ENCODE data around the gene RSL1D1.
A peak's percentile ranks its signal among the peaks of the same experiment; 100 is the strongest.

Gene RSL1D1

DNA sequence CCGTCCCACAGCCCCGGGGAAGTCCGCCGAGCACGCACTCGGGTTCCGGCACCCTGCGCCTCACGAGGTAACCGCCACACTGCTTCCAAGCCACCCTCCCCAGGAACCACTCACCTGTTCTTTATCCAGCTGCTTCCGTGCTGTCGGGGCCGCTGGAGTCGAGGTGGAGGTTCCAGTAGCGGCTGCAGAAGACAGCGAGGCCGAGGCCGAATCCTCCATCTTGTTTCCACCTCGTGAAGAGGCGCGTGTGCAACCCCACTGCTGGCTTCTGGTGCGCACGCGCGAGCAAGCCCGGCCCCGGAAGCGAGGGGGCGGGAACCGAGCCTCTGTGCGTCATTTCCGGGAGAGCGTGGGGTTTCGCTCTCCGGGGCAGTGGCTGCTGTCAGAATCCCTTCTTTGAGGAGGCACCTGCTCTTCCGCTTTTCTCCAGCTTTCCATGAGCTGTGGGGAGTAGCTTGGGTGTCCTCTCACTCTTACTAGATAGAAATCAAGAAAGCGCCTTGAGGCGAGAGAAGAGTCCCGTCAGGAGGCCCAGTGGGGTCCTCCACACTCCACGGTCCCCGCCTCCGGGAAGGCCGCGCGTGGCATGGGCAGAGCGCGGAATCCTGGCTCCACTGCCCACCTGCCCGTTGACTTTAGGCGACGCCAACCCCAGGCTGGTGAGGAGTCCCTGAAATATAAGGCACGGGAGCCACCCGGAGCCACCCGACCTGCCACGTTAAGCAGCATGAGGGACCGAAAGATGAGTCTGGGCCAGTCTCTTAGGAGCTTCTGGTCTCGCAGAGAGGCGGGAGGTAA, at the start of gene RSL1D1:
RSL1D1 (minus strand) TSS at position 249 of the 798 bp plus-strand sequence; CDS start at position 219, 30 bp downstream.
- DNase-seq (ENCODE audit: low spot score) = peak; percentile 99

DNA sequence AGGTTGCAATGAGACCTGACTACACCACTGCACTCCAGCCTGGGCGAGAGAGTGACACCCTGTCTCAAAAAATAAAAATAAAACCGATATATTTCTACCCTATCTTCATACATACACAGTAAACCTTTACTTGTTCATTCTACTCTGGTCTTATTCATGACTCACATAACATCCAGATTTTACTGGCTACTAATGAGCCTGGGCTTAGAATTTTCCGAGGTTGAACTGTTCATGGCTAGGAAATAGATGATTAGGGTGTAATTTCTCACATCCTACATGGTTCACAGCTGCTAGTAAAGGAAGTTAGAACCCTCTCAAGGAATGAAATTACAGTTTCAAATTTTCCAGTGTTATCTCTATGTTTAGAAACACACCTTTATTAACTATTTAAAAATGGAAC, 49.7 kb upstream of the RSL1D1 start:
- DNase-seq (ENCODE audit: low spot score) = peak; percentile 22

GRCh38 chr16:11896486-11897176, 45.3 kb upstream of the RSL1D1 start:
- DNase-seq (ENCODE audit: low spot score) = peak; percentile 63

DNA sequence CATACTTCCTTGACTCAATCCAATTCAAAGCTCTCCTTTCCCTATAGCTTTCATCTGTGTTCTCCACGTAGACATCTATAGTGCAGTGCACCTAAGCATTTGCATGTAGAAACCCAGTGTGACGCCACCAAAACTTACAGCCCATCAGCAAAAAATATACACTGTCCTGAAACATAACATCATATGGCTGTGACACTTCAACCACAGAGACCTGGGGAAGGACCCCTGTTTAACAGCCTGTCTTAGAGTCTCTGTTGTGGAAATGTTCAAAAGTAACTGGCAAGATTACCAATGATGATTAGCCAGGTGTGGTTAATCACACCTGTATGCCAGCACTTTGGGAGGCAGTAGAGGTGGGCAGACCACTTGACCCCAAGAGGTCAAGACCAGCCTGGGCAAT, 42.2 kb upstream of the RSL1D1 start:
- no peak for DNase-seq (ENCODE audit: low spot score)

- DNase-seq (ENCODE audit: low spot score) = no peak
These were observed 41.4 kb upstream of the RSL1D1 start for GRCh38 chr16:11892761-11893160.

DNA sequence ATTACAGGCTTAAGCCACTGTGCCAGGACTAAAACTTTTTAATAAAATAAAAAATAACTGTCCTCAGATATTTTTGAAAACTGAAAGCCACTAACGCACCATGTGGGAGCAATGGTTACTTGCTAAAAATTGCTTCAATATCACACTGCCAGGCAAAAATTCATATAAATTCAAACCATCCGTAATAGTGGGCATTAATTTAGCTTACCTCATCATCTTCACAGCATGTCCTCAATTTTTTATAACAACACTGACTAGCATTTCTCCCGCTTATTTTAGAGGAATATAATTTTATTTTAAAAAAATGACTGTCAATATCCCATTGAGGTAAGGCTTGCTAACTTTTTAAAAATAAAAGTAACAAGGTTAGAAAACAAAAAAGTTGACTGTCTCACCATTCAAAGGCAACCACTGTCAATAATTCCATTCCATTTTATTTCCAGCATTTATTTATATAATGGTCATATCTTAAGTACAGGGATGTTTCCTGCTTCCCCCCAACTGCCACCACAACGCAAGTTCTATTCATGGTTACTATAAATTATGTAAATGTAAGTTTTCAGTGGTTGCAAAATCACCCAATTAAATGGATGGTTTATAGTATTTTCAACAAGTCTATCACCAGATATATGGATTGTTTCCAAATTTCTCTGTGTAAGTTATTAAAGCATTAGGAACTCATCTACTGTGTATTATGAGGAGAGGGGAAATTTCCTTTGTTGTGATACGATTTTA, 39.1 kb upstream of the RSL1D1 start:
- no peak for DNase-seq (ENCODE audit: low spot score)

GRCh38 chr16:11886881-11887280, 35.5 kb upstream of the RSL1D1 start:
- DNase-seq (ENCODE audit: low spot score) = no peak

DNA sequence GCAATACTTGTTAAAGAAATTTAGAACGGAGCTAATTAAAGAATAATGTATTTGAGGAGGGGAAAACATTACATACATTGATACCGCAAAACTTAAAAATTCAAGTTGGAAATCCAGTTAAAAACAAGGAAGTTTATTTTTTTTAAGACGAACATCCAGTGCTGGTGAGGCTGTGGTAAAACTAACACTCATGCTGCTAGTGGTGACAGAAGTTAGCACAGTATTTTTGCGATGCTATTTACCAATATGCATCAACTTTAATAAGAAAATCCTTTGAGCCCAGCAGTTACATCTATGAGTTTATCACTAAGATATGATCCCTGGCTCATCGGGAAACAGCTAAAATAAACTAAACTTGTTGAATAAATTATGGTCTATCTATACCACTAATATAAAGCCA, 32.7 kb upstream of the RSL1D1 start:
- DNase-seq (ENCODE audit: low spot score) = no peak

DNA sequence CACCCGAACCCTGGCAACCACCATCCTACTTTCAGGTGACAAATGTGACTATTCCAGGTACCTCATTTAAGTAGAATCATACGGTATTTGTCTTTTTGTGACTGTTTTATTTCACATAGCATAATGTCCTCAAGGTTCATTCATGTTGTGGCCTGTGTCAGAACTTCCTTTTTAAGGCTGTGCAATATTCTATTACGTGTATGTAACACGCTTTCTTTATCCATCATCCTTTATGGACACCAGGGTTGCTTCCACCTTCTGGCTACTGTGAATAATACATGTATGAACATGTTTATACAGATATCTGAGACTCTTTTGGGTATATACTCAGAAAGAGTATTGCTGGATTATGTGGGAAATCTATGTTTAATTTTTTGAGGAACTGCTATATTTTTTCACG, 28.7 kb upstream of the RSL1D1 start:
- DNase-seq (ENCODE audit: low spot score) = no peak

- peak; percentile 16 for DNase-seq (ENCODE audit: low spot score)
These were observed 26.0 kb upstream of the RSL1D1 start for GRCh38 chr16:11877374-11877773.

DNA sequence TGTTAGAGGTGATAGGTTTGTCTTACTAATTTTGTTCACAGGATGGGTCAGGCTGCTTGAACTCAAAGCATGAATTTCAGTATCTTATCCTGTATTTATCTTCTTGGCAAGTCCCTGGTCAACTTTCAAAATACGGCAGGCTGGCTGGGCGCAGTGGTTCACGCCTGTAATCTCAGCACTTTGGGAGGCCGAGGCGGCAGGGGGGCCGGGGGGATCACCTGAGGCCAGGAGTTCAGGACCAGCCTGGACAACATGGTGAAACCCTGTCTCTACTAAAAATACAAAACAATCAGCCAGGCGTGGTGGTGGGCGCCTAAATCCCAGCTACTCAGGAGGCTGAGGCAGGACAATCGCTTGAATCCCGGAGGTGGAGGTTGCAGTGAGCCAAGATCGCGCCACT, 25.0 kb upstream of the RSL1D1 start:
- DNase-seq (ENCODE audit: low spot score) = no peak

DNA sequence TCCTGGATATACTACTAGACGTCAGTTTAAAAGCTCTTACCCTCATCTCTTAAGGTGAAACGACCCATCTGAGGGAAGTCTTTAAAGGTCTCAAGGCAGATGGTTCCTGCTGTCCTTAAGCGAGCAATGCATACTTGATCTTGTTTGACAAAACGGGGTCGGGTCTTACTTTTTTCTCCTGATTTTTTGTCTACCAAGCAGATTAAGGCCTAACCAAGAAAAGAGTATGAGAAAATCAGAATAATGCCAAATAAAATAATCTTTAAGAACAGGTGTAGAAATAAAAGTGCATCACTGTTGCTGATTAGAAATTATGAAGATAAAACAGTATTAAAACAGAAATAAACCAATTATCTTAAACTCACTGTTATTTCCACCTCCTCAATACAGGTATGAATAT, 24.4 kb upstream of the RSL1D1 start:
- DNase-seq (ENCODE audit: low spot score) = no peak

DNA sequence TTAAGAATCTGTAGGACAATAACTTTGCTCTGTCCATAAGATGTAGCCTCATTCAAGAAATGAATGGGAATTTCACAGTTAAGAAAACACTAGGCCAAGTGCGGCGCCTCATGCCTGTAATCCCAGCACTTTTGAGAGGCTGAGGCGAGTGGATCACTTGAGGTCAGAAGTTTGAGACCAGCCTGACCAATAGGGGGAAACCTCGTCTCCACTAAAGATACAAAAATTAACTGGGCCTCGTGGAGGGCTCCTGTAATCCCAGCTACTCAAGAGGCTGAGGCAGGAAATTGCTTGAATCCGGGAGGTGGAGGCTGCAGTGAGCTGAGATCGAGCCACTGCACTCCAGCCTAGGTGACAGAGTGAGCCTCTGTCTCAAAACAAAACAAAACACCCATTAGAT, 19.9 kb upstream of the RSL1D1 start:
- no peak for DNase-seq (ENCODE audit: low spot score)

DNA sequence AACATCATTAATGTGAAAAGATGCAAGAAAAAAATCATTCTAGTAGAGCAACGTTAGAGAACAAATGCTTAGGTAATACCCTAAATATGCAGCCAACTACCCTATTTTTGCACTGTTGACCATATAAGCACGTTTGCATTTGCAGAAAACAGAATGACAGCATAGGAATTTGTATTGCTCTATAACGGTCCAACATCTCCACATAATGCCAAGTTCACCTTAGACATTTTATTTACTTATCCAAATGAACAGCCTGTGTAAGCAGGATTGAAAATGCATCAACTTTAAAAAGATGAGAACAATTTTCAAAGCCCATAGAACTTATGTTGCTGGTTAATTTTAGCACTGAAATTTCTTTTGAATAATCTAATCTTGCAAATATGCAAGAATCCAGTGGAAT, 19.1 kb upstream of the RSL1D1 start:
- DNase-seq (ENCODE audit: low spot score) = no peak

DNA sequence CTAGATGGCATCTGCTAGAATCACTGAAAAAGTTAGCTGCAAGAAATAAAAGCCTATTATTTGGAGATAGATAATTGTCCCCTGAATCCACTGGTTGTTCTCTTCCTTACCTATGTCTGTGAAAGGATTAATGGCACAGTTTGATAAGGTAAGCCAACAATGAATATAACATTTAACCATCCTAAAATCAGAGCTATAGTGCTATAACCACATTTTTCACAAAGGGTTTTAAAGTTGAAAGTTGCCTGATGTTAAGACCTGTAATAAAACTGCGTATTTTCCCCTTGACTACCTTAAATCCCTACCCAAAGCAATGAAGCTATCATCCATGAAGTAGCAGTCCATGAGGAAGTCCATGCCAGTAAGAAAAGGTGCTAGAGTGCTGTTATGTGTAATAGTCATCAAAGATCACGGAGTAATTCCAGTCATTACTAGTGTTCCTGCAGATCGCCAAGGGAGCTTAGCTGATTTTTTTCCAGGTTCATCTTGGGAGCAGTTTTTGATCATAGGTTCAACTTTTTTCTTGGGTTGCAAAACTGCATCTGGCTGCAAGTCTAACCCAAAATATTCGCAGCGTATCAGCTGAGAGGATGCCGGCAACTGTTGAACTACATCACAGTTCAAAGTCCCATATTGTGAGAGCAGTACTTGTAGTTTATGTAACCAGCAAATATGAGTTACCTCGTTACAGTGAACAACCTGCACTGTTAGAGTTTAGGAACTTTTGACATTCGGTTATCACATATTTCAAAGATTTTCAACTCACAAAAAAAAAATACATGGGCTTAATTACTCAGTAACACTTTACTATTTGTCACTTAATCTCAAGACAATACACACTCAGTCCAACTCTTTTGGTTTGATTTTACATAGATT, 18.2 kb upstream of the RSL1D1 start:
- no peak for DNase-seq (ENCODE audit: low spot score)

DNA sequence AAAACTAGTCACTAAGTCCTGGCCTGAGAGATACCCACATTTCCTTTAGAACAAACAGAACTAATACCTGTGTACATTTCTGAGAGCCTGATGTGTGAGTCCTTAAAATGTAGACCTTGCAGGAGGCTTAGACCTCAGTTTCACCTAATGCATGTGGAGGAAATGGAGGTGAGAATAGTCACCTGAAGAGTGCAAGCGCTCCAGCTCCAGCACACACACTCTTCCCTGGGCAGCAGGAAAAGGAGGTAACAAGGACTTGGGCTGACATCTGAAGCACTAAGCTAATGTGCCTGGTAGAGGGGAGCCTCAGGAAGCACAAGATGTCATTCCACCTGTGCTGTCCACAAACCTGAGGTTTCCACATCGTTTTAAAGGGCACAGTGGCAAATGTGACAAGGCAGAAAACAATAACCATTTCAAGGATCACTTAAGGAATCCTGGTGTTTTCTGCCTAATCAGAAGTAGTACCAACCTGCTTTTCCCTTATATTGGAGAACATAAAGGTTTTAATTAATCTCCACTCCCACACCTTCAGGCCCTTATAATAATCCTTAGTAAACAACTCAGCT, 17.2 kb upstream of the RSL1D1 start:
- DNase-seq (ENCODE audit: low spot score) = no peak

GRCh38 chr16:11862489-11862888, 11.1 kb upstream of the RSL1D1 start:
- no peak for DNase-seq (ENCODE audit: low spot score)

GRCh38 chr16:11857161-11857560, 5.8 kb upstream of the RSL1D1 start:
- no peak for DNase-seq (ENCODE audit: low spot score)

DNA sequence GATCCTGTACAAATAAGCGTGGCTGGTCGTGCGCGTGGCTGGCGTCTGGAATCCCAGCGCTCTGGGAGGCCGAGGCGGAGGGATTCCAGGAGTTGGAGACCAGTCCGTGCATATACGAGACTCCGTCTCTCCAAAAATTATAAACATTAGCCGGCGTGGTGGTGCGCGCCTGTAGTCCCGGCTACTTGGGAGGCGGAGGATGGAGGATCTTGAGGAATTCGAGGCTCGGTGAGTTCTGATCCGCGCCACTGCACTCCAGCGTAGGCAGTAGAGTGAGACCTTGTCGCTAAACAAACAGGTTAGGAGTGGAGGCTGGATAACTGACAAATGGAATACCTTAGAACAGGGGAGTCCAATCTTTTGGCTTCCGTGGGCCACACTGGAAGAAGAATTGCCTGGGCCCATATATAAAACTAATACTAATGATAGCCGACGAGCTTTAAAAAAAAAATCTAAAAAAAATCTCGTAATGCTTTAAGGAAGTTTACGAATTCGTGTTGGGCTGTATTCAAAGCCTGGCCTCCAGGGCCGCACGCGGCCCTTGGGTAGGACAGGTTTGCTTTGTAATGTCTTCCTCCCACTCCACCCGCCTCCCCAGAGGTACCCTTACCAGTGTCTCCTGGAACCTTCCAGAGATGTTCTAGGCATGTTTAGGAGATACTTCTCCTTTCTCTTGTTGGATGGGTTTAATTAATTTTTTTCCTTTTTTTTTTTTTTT, 909 bp upstream of the RSL1D1 start:
- DNase-seq (ENCODE audit: low spot score) = no peak

- no peak for DNase-seq (ENCODE audit: low spot score)
These were observed 2.5 kb downstream of the RSL1D1 start for GRCh38 chr16:11848842-11849241.

GRCh38 chr16:11844499-11844898, 6.8 kb downstream of the RSL1D1 start:
- no peak for DNase-seq (ENCODE audit: low spot score)
